A673 (cell line): ENCODE results near the gene ALKBH2. TPM values are rescaled to one million over a fixed set of nuclear protein-coding genes. Genes with fewer than 3 reads are reported as not detected.

Source experiments
- BruUV-seq: library from RNA; stranded (reverse); fragments of 400-500 nt; replicated peaks from 2 replicates; lab custom pipeline; 2021; lab: Mats Ljungman, UMichigan
- CTCF ChIA-PET: fragments of 300-600 bp; sonication (Branson Sonifier 250); formaldehyde crosslinking; loops from one replicate; lab custom pipeline; 2022; ENCODE audit warnings: antibody characterized with exemption; lab: Charles Lee
- POLR2A ChIA-PET: fragments of 300-600 bp; sonication (Branson Sonifier 250); formaldehyde crosslinking; loops from one replicate; lab custom pipeline; 2022; ENCODE audit warnings: antibody characterized with exemption; ENCODE audit not compliant: low non-redundant PET; lab: Charles Lee
- DNase-seq: peaks from one replicate; pipeline ENCODE4 v3.0.0-alpha.2; 2015; ENCODE audit warnings: low spot score
- H3K27ac ChIP-seq: fragments of 200-600 bp; sonication (generic); 2 replicates; pipeline ENCODE4 v1.5.1; 2016; ENCODE audit warnings: mixed run types, low read depth, mild to moderate bottlenecking, mixed read lengths, antibody characterized with exemption, low read length; ENCODE audit not compliant: poor library complexity, severe bottlenecking
- H3K27me3 ChIP-seq: fragments of 200-600 bp; sonication (generic); replicated peaks from 2 replicates; pipeline ENCODE4 v1.6.1; 2017; ENCODE audit warnings: mixed run types, low read depth, mild to moderate bottlenecking, mixed read lengths, antibody characterized with exemption, low read length; ENCODE audit not compliant: insufficient read depth, poor library complexity
- H3K36me3 ChIP-seq: fragments of 200-600 bp; sonication (generic); 2 replicates; pipeline ENCODE4 v1.6.1; 2016; ENCODE audit warnings: mixed run types, mild to moderate bottlenecking, mixed read lengths, antibody characterized with exemption, low read length; ENCODE audit not compliant: insufficient read depth, poor library complexity, severe bottlenecking
- H3K4me1 ChIP-seq: fragments of 200-600 bp; sonication (generic); 2 replicates; pipeline ENCODE4 v1.6.1; 2017; ENCODE audit warnings: mixed run types, mild to moderate bottlenecking, mixed read lengths, antibody characterized with exemption, low read length; ENCODE audit not compliant: insufficient read depth, poor library complexity, severe bottlenecking
- H3K4me3 ChIP-seq: fragments of 200-600 bp; sonication (generic); 2 replicates; pipeline ENCODE4 v1.5.1; 2016; ENCODE audit warnings: low read depth, mixed run types, mild to moderate bottlenecking, mixed read lengths, low read length; ENCODE audit not compliant: poor library complexity, severe bottlenecking
- H3K9me3 ChIP-seq: fragments of 200-600 bp; sonication (generic); 2 replicates; pipeline ENCODE4 v1.6.1; 2016; ENCODE audit warnings: mixed run types, low read depth, mild to moderate bottlenecking, mixed read lengths, antibody characterized with exemption, low read length; ENCODE audit not compliant: poor library complexity, severe bottlenecking
- EZH2 ChIP-seq: fragments of 200-600 bp; sonication (generic); IDR thresholded peaks from 2 replicates; pipeline ENCODE4 v1.6.1; 2017; ENCODE audit warnings: borderline replicate concordance, low read depth, mild to moderate bottlenecking, mixed read lengths, antibody characterized with exemption, low read length; ENCODE audit not compliant: poor library complexity, severe bottlenecking
- intact Hi-C: fragments of 100-400 bp; cut with micrococcal nuclease; formaldehyde crosslinking; loops from one replicate; pipeline ENCODE4 v1.10.0; 2022; ENCODE audit not compliant: unreplicated experiment
- total RNA-seq: library from RNA; stranded (reverse); gene quantifications from 2 replicates; pipeline ENCODE4 v1.2.3, GENCODE V29; 2021
- TF ChIP-seq, protein P1 (sequence below): fragments of 300-800, 200-600 bp; sonication (generic); conservative IDR thresholded peaks from 2 replicates; pipeline ENCODE4 v1.5.1; 2017; ENCODE audit warnings: low read depth, mild to moderate bottlenecking, antibody characterized with exemption, low read length, moderate library complexity, mixed read lengths

Gene ALKBH2
- total RNA-seq, 1 experiment from 2014 or later = 40.6 TPM

DNA sequence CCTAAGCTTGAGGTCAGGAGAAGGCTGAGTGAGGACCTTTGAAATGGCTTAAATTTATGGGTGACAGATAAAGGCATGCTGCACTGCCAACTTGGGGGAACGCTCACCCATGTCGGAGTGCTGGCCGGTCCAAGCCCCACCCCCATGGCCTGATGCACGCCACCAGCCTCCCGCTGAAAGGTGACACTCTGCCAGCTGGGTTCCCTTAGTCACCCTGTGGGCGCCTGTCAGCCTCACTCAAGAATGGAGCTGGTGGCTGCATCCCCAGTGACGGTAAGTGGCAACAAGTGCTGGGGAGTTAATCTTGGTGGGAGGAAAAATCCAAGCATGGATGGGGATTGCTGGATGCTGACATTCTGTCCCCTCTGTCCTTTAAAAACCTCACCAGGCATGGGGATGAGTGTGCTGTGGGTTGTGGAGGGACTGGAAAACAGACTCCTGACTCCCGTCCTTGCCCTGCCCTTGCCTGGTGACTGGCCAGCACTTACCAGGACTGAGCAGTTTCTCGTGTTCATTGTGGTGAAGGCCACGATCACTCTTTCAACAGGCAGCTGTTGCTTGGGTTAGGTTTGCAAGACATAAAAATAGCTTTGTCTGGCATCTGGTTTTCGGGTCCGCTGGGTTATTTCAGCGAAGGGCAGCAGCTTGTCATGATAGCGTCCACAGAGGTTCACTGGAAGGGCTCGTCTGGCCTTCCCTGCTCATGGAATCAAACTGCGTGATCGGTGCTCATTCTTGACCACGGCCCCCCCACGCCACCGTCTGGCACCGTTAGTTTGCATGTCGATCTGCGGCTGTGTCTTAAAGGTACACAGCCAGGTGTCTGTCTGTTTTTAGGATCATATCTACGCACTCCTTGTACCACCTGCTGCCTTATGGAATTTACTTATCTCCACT, 38.1 kb upstream of the ALKBH2 start:
- CTCF ChIA-PET = no interaction called here
- H3K27me3 ChIP-seq = no peaks in the 10 kb centered on the region
- peaks cover 4% of the 10 kb centered on the region for H3K9me3 ChIP-seq
- no peaks in the 10 kb centered on the region for H3K4me1 ChIP-seq
- H3K4me3 ChIP-seq = no peak overlapping the region
- POLR2A ChIA-PET = no interaction called here
- H3K27ac ChIP-seq = no peak overlapping the region
- no peak for DNase-seq
- TF ChIP-seq EZH2 = no peak
- TF ChIP-seq, protein P1, sequence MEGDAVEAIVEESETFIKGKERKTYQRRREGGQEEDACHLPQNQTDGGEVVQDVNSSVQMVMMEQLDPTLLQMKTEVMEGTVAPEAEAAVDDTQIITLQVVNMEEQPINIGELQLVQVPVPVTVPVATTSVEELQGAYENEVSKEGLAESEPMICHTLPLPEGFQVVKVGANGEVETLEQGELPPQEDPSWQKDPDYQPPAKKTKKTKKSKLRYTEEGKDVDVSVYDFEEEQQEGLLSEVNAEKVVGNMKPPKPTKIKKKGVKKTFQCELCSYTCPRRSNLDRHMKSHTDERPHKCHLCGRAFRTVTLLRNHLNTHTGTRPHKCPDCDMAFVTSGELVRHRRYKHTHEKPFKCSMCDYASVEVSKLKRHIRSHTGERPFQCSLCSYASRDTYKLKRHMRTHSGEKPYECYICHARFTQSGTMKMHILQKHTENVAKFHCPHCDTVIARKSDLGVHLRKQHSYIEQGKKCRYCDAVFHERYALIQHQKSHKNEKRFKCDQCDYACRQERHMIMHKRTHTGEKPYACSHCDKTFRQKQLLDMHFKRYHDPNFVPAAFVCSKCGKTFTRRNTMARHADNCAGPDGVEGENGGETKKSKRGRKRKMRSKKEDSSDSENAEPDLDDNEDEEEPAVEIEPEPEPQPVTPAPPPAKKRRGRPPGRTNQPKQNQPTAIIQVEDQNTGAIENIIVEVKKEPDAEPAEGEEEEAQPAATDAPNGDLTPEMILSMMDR = no peak
- intact Hi-C loops = no loop called here
- H3K36me3 ChIP-seq = no peaks in the 10 kb centered on the region
- no TSS peak for BruUV-seq

DNA sequence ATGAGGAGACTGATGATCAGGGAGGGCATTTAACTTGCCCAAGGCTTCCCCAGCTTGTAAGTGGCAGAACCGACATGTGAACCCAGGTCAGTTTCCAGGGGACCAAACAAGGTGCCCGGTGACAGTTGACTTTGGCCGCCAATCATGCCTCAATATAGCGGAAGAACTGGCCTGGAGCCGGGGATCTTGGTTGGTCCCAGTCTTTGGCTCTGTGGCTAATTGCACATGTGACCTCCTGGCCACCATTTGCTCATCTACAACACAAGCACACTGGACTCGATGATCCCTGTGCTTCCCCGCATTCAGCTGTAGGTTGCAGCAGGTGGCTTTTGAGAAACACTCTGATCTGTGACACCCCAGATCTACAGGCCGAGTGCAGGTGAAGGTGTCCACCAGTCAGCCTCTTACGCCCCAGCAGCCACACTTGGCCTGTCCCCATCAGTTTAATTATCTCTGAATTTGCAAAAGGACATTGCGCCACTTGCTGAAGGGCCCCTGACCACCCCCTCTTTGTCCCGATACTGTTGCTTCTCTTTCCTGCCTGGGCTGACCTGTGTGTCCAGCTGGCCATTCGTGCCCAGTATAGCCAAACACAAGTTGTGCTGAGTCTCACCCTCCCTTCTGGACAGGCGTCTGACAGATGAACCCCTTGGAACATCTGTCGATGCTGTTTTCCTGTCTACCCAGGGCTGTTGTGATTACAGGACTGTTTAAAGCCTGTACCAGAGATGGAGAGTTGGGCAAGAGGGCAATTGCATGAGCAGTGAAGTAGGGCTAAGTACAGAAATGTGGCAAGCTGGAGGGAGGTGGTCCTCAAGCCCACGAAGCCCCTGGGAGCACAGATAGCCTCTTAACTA, 37.3 kb upstream of the ALKBH2 start:
- Histone ChIP-seq H3K9me3 (no peaks in the 10 kb centered on the region), H3K36me3 (no peaks in the 10 kb centered on the region), H3K4me3 (no peak overlapping the region), H3K27me3 (no peaks in the 10 kb centered on the region), H3K27ac (no peak overlapping the region), H3K4me1 (no peaks in the 10 kb centered on the region)
- CTCF ChIA-PET = no interaction called here
- BruUV-seq = no TSS peak
- intact Hi-C loops = no loop called here
- POLR2A ChIA-PET = no interaction called here
- TF ChIP-seq, protein P1 = no peak
- TF ChIP-seq EZH2 = no peak
- no peak for DNase-seq

DNA sequence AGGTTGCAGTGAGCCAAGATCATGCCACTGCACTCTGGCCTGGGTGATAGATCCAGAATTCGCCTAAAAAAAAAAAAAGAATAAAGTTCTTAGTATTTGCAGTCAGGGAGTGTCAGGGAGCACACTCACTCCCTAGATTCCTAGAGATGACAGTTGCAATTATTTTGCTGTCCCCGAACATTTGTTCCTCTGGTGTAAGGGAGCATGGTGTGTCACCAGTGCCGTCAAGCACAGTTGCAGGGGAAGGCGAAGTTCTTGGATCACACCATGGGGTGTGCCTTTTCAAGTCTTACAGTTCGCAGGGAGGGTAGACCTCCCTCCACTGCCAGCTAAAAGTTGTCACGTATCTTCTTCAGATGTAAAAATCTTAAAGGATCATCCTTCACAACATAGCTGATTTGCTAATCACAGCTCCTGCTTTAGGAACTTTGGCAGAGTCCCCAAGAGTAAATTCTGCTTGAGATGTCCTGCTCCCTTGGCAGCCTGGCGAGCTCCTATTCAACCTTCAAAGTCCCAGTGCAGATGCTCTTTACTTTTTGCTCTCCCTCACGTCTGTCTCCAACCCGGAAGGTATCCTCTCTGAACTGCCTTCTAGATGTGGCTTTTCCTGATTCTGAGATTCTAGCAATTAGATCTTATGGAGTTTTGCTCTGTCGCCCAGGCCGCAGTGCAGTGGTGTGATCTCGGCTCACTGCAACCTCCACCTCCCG, 34.4 kb upstream of the ALKBH2 start:
- no peak for DNase-seq
- Histone ChIP-seq H3K27me3 (no peaks in the 10 kb centered on the region), H3K9me3 (no peaks in the 10 kb centered on the region), H3K4me1 (no peaks in the 10 kb centered on the region), H3K4me3 (no peak overlapping the region), H3K27ac (no peak overlapping the region), H3K36me3 (no peaks in the 10 kb centered on the region)
- CTCF ChIA-PET = no interaction called here
- POLR2A ChIA-PET = no interaction called here
- TF ChIP-seq, protein P1 = no peak
- no peak for TF ChIP-seq EZH2
- no TSS peak for BruUV-seq
- intact Hi-C loops = no loop called here
